Activated CD4-positive, alpha-beta T cell treated with anti-CD3 and anti-CD28 coated beads for 36 hours (primary cell): ENCODE results near the gene GCA. TPM values are rescaled to one million over a fixed set of nuclear protein-coding genes. Genes with fewer than 3 reads are reported as not detected.

ENCODE experiments used
- ATAC-seq: fragments of 200-7000 bp; cut with Tn5 transposase; one replicate; pipeline ENCODE4 v1.10.0; 2021; ENCODE audit warnings: mild to moderate bottlenecking, moderate library complexity
- CTCF ChIA-PET: fragments of 350-600 bp; sonication (Branson Sonifier 250); formaldehyde crosslinking; loops from one replicate; lab custom pipeline; 2021; ENCODE audit warnings: antibody characterized with exemption; lab: Charles Lee
- POLR2A ChIA-PET: fragments of 350-600 bp; sonication (Branson Sonifier 250); formaldehyde crosslinking; loops from one replicate; lab custom pipeline; 2021; ENCODE audit warnings: antibody characterized with exemption, inconsistent platforms; lab: Charles Lee
- DNase-seq: peaks from one replicate; pipeline ENCODE4 v3.0.0-alpha.2; 2020
- H3K27ac Mint-ChIP-seq: one replicate; pipeline ENCODE4 v1.8.0; 2021; ENCODE audit warnings: mixed read lengths
- H3K27me3 Mint-ChIP-seq: one replicate; pipeline ENCODE4 v1.8.0; 2021; ENCODE audit warnings: mixed read lengths
- H3K36me3 Mint-ChIP-seq: one replicate; pipeline ENCODE4 v1.8.0; 2021; ENCODE audit warnings: low read depth, mixed read lengths
- H3K4me1 Mint-ChIP-seq: one replicate; pipeline ENCODE4 v1.8.0; 2021; ENCODE audit warnings: mixed read lengths
- H3K4me3 Mint-ChIP-seq: one replicate; pipeline ENCODE4 v1.8.0; 2021; ENCODE audit warnings: mild to moderate bottlenecking, moderate library complexity, mixed read lengths
- H3K9me3 Mint-ChIP-seq: one replicate; pipeline ENCODE4 v1.8.0; 2021; ENCODE audit warnings: low read depth, mixed read lengths
- intact Hi-C, 2 experiments: fragments of 100-400 bp; cut with DNase I in 1 of 2; cut with micrococcal nuclease in 1 of 2; formaldehyde crosslinking; loops; one replicate each; pipeline versions ENCODE4 v1.14.2 to v1.15.1; 2022 to 2024; cut with DNase I, micrococcal nuclease
- total RNA-seq, 2 experiments: library from RNA; stranded (reverse); gene quantifications; one replicate each; pipeline ENCODE4 v1.2.3, GENCODE V29; 2021

The GCA gene
- total RNA-seq, 2 experiments from 2014 or later: 16.2 to 25.5 TPM

DNA sequence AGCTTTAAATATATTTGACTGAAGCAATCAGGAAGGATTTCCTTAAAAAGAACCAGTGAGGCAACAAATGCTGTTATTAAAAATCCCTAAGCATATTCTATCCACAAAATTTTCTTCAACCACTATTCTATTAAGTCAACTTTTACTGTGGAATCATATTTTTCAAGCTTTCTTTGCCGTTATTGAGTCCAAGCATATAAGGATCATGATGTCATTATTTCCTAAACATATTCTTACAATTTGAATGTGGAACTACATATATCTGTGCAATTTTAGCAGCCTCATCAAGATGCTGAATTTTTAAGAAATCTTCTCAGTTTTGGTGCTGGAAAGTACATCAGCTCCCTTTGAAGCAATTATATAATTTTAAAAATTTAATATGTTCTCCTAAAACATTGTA is 31.1 kb upstream of the GCA start:
- ChIA-PET POLR2A (no interaction called here), CTCF (interaction anchor here (0.7 to 8.4 kb wide), 7 partner anchors 8 to 91 kb away, joined by 3 to 72 read pairs (median 3); no protein-coding TSS in a partner anchor)
- H3K9me3 Mint-ChIP-seq: no peaks in the 10 kb centered on the region
- no peak overlapping the region for H3K4me3 Mint-ChIP-seq
- H3K36me3 Mint-ChIP-seq: peaks cover 40% of the 10 kb centered on the region
- H3K27me3 Mint-ChIP-seq: no peaks in the 10 kb centered on the region
- H3K27ac Mint-ChIP-seq: no peak overlapping the region
- ATAC-seq (no peak), DNase-seq (no peak)
- intact Hi-C loops: loop anchor here in 1 of 2 experiments (10.0 kb wide), 2 partner anchors 1008 to 1178 kb away; partner anchors contain the start of gene PSMD14
- H3K4me1 Mint-ChIP-seq: peaks cover 60% of the 10 kb centered on the region

GRCh38 chr2:162315938-162316337 is 28.0 kb upstream of the GCA start:
- Mint-ChIP-seq H3K9me3 (no peaks in the 10 kb centered on the region), H3K4me3 (peak overlapping the region; percentile 85), H3K27ac (peak overlapping the region; percentile 35), H3K36me3 (peaks cover 26% of the 10 kb centered on the region), H3K4me1 (peaks cover 60% of the 10 kb centered on the region), H3K27me3 (no peaks in the 10 kb centered on the region)
- POLR2A ChIA-PET: no interaction called here
- ATAC-seq (no peak), DNase-seq (no peak)
- CTCF ChIA-PET: interaction anchor here (1.1 to 1.9 kb wide), 3 partner anchors 14 to 163 kb away, joined by 3 to 17 read pairs (median 5); no protein-coding TSS in a partner anchor
- intact Hi-C loops: loop anchor here in 1 of 2 experiments (5.0 to 10.0 kb wide), 6 partner anchors 244 to 1181 kb away; partner anchors contain the start of genes DPP4 and PSMD14

GRCh38 chr2:162316590-162316989 is 27.3 kb upstream of the GCA start:
- H3K4me1 Mint-ChIP-seq: peaks cover 62% of the 10 kb centered on the region
- H3K27ac Mint-ChIP-seq: peak overlapping the region; percentile 44
- no peaks in the 10 kb centered on the region for H3K27me3 Mint-ChIP-seq
- DNase-seq (no peak), ATAC-seq (no peak)
- peaks cover 26% of the 10 kb centered on the region for H3K36me3 Mint-ChIP-seq
- no peaks in the 10 kb centered on the region for H3K9me3 Mint-ChIP-seq
- intact Hi-C loops: loop anchor here in 1 of 2 experiments (5.0 to 10.0 kb wide), 6 partner anchors 244 to 1182 kb away; partner anchors contain the start of genes DPP4 and PSMD14
- ChIA-PET POLR2A (no interaction called here), CTCF (interaction anchor here (1.1 to 2.9 kb wide), 5 partner anchors 8 to 19 kb away, joined by 5 to 17 read pairs (median 9); no protein-coding TSS in a partner anchor)
- H3K4me3 Mint-ChIP-seq: peak overlapping the region; percentile 85

- Mint-ChIP-seq H3K4me1 (peaks cover 58% of the 10 kb centered on the region), H3K9me3 (no peaks in the 10 kb centered on the region), H3K36me3 (peaks cover 25% of the 10 kb centered on the region), H3K27ac (peak overlapping the region; percentile 88), H3K4me3 (peak overlapping the region; percentile 85), H3K27me3 (no peaks in the 10 kb centered on the region)
- ATAC-seq (no peak), DNase-seq (no peak)
- CTCF ChIA-PET: interaction anchor here (0.7 to 3.2 kb wide), 8 partner anchors 8 to 775 kb away, joined by 3 to 17 read pairs (median 8); no protein-coding TSS in a partner anchor
- intact Hi-C loops: loop anchor here in 1 of 2 experiments (5.0 to 10.0 kb wide), 6 partner anchors 245 to 1182 kb away; partner anchors contain the start of genes DPP4 and PSMD14
- POLR2A ChIA-PET: no interaction called here
These were observed 26.7 kb upstream of the GCA start for GRCh38 chr2:162317058-162317742.

DNA sequence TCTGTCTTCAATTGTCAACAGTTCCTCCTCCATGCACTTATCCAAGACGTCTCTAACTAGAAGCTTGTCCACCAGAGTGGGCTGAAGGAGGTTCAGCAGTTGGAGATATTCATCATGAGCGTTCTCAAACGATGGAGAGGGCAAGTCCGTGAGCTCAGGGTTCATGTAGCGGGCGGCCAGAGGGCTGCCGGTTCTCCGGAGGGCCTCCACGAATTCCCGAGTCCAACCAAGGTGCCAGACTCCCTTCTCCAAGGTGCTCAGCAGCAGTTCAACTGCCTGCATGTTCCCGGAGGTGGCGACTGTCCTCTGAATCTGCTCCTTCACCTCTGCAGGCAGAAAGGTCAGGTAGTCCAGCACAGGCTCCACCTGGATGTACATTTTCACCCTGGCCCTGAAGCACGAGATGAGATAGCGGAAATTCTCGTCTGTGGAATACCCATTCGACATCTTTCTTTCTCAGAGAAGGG is 26.0 kb upstream of the GCA start:
- CTCF ChIA-PET: interaction anchor here (0.7 to 3.2 kb wide), 10 partner anchors 9 to 775 kb away, joined by 3 to 17 read pairs (median 8); no protein-coding TSS in a partner anchor
- Mint-ChIP-seq H3K9me3 (no peaks in the 10 kb centered on the region), H3K27me3 (no peaks in the 10 kb centered on the region), H3K36me3 (peaks cover 25% of the 10 kb centered on the region), H3K27ac (peak overlapping the region; percentile 88), H3K4me1 (peaks cover 54% of the 10 kb centered on the region), H3K4me3 (peak overlapping the region; percentile 85)
- intact Hi-C loops: loop anchor here (1.0 to 10.0 kb wide), 7 partner anchors 26 to 1183 kb away; partner anchors contain the start of genes GCA (in 2 of the 2), DPP4 (in 1 of the 2) and PSMD14 (in 1 of the 2)
- peak; percentile 48 for DNase-seq
- ATAC-seq: peak; percentile 3
- POLR2A ChIA-PET: no interaction called here

DNA sequence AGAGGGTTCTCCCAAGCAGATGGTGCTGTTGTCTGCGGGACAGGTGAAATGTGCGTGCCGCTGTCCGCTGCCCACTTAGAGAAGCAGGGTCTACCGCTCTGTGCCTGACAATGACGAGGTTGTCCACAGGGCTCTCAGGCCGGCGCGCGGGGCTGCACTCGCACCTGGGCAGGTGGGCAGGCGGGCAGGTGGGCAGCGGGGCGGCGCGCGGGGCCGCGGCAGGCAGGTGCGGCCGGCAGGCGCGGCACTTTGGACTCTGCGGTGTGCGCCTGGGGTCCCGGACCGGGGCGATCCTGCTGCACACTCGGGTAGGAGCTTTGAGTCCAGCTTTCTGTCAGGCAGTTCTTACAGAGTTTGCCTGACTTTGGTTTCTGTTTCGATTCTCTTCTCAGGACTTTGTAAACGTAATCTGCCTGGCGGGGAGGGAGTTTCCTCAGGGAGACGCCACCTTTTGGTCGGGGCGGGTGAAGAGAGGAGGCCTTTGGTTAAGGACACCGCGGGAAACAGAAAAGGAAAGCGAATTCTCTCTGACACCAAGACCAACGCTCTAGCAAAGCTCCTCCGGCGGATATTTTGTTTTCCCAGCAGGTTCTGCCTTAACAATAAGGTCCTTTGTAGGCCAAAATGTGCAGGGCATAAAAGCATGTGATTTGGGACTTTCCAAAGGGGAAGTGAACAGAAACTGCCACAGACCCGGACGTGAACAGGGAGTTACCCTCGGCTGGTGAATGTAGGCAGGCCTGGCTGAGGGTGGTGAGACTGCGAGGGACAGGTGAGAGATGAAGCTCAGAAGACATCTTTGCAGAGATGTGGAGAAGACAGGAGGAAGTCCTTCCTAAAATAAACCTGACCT is 25.4 kb upstream of the GCA start, which contains the start of gene IFIH1:
TSS of gene IFIH1 (minus strand) at position 357 of the 853 bp plus-strand sequence. CDS start 377 bp downstream, outside the sequence.
- intact Hi-C loops: loop anchor here (1.0 to 10.0 kb wide), 7 partner anchors 26 to 1184 kb away; partner anchors contain the start of genes GCA (in 2 of the 2), DPP4 (in 1 of the 2) and PSMD14 (in 1 of the 2)
- peak; percentile 87 for DNase-seq
- Mint-ChIP-seq H3K36me3 (peaks cover 25% of the 10 kb centered on the region), H3K27me3 (no peaks in the 10 kb centered on the region), H3K4me3 (peak within 1 kb of the TSS; percentile 85), H3K4me1 (peaks cover 54% of the 10 kb centered on the region), H3K27ac (peak within 1 kb of the TSS; percentile 98), H3K9me3 (no peaks in the 10 kb centered on the region)
- peak; percentile 93 for ATAC-seq
- ChIA-PET POLR2A (interaction anchor here (0.7 to 0.9 kb wide), 2 partner anchors 10 to 25 kb away, joined by 3 to 4 read pairs; partner anchors contain the start of gene GCA), CTCF (interaction anchor here (1.0 to 3.2 kb wide), 13 partner anchors 9 to 96 kb away, joined by 3 to 17 read pairs (median 8); partner anchors contain the start of gene GCA)

- ChIA-PET POLR2A (no interaction called here), CTCF (interaction anchor here (0.7 to 2.4 kb wide), 2 partner anchors 17 to 263 kb away, joined by 3 to 8 read pairs; no protein-coding TSS in a partner anchor)
- DNase-seq: no peak
- Mint-ChIP-seq H3K36me3 (peaks cover 12% of the 10 kb centered on the region), H3K9me3 (no peaks in the 10 kb centered on the region), H3K4me3 (no peak overlapping the region), H3K4me1 (peaks cover 32% of the 10 kb centered on the region), H3K27me3 (no peaks in the 10 kb centered on the region), H3K27ac (no peak overlapping the region)
- ATAC-seq: no peak
- intact Hi-C loops: no loop called here
These were observed 22.9 kb upstream of the GCA start for GRCh38 chr2:162320864-162321517.

GRCh38 chr2:162324953-162325352 is 19.0 kb upstream of the GCA start:
- Mint-ChIP-seq H3K9me3 (no peaks in the 10 kb centered on the region), H3K27ac (no peak overlapping the region), H3K27me3 (no peaks in the 10 kb centered on the region), H3K4me3 (no peak overlapping the region), H3K4me1 (peaks cover 12% of the 10 kb centered on the region), H3K36me3 (peaks cover 2% of the 10 kb centered on the region)
- ChIA-PET CTCF (no interaction called here), POLR2A (no interaction called here)
- DNase-seq (no peak), ATAC-seq (no peak)
- intact Hi-C loops: no loop called here

GRCh38 chr2:162327134-162327769 is 16.7 kb upstream of the GCA start:
- POLR2A ChIA-PET: no interaction called here
- Mint-ChIP-seq H3K4me1 (no peaks in the 10 kb centered on the region), H3K4me3 (no peak overlapping the region), H3K9me3 (no peaks in the 10 kb centered on the region), H3K27me3 (no peaks in the 10 kb centered on the region), H3K36me3 (peaks cover 2% of the 10 kb centered on the region), H3K27ac (no peak overlapping the region)
- peak; percentile 55 for DNase-seq
- peak; percentile 55 for ATAC-seq
- intact Hi-C loops: no loop called here
- CTCF ChIA-PET: interaction anchor here (0.9 to 1.4 kb wide), 3 partner anchors 9 to 24 kb away, joined by 3 to 6 read pairs (median 4); partner anchors contain the start of gene IFIH1

DNA sequence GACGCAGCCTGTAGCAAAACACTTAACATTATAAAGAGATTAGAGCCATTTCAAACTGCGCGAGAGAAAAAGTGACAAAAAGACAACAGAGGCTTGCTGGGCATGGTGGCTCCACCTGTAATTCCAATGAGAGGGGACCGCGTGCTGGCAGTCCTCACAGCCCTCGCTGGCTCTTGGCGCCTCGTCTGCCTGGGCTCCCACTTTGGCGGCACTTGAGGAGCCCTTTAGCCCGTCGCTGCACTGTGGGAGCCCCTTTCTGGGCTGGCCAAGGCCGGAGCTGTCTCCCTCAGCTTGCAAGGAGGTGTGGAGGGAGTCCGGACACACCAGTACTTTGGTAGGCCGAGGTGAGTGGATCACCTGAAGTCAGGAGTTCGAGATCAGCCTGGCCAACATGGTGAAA is 16.1 kb upstream of the GCA start:
- CTCF ChIA-PET: interaction anchor here (0.9 to 1.6 kb wide), 3 partner anchors 10 to 25 kb away, joined by 3 to 6 read pairs (median 4); partner anchors contain the start of gene IFIH1

More for the DNA sequence above, 16.1 kb upstream of the GCA start:
- Mint-ChIP-seq H3K27me3 (no peaks in the 10 kb centered on the region), H3K4me1 (no peaks in the 10 kb centered on the region), H3K9me3 (no peaks in the 10 kb centered on the region), H3K4me3 (no peak overlapping the region), H3K36me3 (peaks cover 2% of the 10 kb centered on the region), H3K27ac (no peak overlapping the region)
- DNase-seq: no peak
- no peak for ATAC-seq
- intact Hi-C loops: no loop called here
- POLR2A ChIA-PET: interaction anchor here (1.1 kb wide), 1 partner anchor 9 kb away, joined by 3 read pairs; no protein-coding TSS in a partner anchor
